Kidney glomerular epithelial cell (primary cell): ENCODE measurements around the gene GORAB.

ENCODE experiments used
- DNase-seq: peaks from one replicate; lab custom pipeline; 2025; lab: John Stamatoyannopoulos, UW

Gene GORAB

GRCh38 chr1:170592591-170593111, 60.7 kb downstream of the GORAB start:
- DNase-seq: no peak

GRCh38 chr1:170593173-170594011, 61.4 kb downstream of the GORAB start:
- DNase-seq: no peak

- no peak for DNase-seq
These were observed 62.2 kb downstream of the GORAB start for GRCh38 chr1:170594066-170594626.

GRCh38 chr1:170596701-170597100, 64.7 kb downstream of the GORAB start:
- DNase-seq: no peak

- DNase-seq: no peak
These were observed 66.7 kb downstream of the GORAB start for GRCh38 chr1:170598618-170599017.

- no peak for DNase-seq
These were observed 67.1 kb downstream of the GORAB start for GRCh38 chr1:170599033-170599432.

- DNase-seq: no peak
These were observed 69.9 kb downstream of the GORAB start for GRCh38 chr1:170601866-170602265.
